COLO668 (cell line): Measurements from ENCODE around the gene MTM1.

Experiments
- DNase-seq: peaks from one replicate; lab custom pipeline; 2025; ENCODE audit not compliant: unreplicated experiment; lab: John Stamatoyannopoulos, UW

The MTM1 gene

DNA sequence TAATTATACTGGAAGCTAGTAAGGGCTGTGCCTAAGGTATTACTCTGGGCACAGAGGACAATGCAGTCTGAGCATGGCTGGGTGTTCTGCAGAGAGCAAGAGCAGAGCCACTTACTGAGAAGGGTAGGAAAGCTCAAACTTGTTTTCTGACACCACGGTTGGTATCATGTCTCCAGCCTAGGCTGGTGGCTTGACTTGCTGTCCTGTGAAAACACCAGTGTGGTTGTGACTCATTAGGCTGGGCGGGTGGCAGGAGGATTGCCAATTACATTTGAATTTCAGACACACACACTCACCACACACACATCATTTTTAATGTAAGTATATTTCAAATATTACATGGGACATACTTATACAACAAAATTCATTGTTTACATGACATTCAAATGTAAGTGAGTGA lies 19.7 kb upstream of the MTM1 start:
- no peak for DNase-seq

GRCh38 chrX:150551963-150552362 lies 16.5 kb upstream of the MTM1 start:
- no peak for DNase-seq

- no peak for DNase-seq
Observed at GRCh38 chrX:150558424-150558823, 10.0 kb upstream of the MTM1 start.

DNA sequence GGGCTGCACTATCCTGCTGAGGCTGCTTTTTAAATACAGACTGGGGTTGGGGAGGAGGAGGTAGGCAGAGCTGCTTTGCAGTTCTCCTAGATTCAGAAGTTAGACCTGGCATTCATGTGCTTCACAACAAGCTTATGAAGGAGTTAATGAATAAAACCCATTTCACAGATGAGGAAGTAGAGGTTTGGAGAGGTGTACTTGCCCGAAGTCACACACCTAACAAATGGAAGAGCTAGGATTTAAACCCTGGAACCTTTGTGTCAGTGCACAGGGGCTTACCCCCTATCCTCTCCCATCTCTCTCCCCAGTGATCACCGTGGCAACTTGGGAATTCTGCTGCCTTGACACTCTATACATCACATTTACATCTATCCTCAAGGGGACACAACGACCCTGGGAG lies 3.6 kb upstream of the MTM1 start:
- DNase-seq = no peak

DNA sequence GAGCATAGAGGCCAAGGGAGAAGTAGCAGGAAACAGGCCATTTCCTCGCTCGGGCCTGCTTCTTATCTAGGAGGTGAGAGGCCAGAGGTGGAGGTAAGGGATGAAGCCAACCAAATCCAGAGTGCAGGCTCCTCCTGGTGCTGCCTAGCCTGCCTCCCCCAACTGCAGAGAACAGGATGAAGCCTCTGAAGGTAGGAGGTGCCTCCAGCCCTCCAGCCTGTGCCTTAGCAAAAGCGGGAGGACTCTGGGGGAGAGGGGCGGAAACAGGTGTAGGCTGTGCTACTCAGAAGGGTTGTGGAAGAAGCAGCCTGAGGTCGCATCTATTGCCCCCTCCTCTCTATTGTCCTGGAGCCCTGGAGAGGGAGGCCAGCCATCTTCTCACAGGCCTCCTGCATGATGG lies 2.9 kb upstream of the MTM1 start:
- no peak for DNase-seq

- DNase-seq = no peak
Observed at GRCh38 chrX:150566734-150567182, 1.7 kb upstream of the MTM1 start.

- no peak for DNase-seq
Observed at GRCh38 chrX:150567645-150568319, 639 bp upstream of the MTM1 start.

GRCh38 chrX:150569155-150569477 lies 695 bp downstream of the MTM1 start:
- no peak for DNase-seq

DNA sequence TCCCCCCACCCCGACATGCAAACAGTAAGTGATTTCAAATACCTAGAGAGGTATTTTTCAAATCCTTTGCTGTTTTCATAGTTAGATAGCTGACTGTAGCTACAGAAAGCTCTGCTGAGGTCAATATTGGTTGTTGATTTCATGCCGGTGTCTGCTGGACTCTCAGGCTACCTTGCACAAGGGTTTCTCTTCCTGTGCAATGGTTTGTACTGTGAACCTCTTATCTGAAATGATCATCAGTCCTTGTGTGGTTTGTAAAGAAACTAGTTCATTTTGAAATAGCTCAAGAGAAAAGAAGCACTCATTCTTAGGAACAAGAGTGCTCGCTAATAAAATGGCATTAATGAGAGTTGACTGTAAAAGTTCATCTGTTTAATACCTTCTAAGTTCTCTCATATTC lies 2.1 kb downstream of the MTM1 start:
- DNase-seq = no peak

DNA sequence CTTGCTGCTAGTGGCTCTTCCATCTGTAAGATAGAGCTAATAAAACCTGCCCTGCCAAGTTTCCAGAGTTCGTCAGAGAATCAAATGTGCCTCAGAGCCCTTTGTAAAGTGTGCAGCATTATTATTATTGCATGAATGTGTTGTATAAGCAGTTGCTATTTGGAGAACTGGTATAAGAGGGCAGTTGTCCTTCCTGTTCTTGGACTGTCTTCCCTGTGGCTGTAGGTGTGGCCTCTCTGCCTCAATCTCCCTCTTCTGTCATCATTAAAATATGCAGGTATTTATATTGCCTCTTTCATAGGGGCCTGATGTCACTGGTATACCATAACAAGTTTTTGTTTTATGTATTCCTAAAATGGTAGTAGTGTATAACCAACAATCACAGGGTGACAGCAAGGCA lies 3.8 kb downstream of the MTM1 start:
- no peak for DNase-seq

GRCh38 chrX:150573106-150573505 lies 4.7 kb downstream of the MTM1 start:
- no peak for DNase-seq

DNA sequence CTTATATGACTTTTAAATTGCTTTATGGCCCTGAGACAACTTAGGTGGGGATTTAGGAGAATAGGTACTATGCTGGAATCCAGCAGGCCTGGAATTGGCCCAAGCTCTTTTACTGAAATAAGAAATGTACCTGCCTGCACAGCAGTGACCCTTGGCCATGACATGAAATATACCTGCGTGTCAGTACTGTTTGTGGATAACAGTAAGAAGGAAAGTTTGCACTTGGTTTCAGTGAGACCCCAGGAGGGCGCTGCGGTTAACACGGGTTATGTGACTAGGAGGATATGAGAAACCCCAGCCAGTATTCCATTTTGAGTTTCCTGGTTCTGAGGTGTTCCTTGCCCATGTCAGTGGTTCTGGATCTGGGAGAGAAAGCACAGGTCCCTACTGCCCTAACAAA lies 5.3 kb downstream of the MTM1 start:
- DNase-seq = no peak

GRCh38 chrX:150574559-150575418 lies 6.4 kb downstream of the MTM1 start:
- DNase-seq = no peak

DNA sequence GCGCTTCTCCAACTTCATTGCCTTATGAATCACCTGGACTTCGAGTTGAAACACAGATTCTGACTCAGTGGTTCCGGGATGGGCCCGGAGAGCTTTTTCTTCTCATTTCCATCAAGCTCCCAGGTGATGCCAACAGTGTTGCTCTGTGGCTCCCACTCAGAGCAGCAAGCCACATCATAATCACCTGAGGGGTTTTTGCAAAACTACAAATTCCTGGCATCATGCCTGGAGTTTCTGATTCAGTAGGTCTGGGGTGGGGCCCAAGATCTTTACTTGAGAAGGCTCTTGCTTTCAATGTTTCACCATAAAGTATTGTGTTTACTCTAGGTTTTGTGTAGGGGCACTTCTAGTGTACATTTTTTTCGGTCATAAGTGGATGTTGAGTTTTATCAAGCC lies 7.0 kb downstream of the MTM1 start:
- no peak for DNase-seq

DNA sequence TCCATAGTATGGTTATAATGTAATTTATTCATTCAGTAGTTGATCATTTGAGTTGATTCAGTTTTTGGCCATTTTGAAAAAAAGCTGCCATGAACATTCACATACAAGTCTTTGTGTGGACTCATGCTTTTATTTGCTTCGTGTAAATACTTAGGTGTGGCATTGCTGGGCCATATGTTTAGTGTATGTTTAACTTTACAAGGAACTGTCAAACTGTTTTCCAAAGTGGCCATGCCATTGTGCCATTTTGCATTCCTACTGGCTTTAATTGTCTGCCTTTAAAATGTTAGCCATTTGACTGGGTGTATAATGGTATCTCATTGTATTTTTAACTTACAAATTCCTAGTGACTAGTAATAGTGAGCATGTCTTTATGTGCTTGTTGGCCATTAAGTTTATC lies 8.8 kb downstream of the MTM1 start:
- no peak for DNase-seq

DNA sequence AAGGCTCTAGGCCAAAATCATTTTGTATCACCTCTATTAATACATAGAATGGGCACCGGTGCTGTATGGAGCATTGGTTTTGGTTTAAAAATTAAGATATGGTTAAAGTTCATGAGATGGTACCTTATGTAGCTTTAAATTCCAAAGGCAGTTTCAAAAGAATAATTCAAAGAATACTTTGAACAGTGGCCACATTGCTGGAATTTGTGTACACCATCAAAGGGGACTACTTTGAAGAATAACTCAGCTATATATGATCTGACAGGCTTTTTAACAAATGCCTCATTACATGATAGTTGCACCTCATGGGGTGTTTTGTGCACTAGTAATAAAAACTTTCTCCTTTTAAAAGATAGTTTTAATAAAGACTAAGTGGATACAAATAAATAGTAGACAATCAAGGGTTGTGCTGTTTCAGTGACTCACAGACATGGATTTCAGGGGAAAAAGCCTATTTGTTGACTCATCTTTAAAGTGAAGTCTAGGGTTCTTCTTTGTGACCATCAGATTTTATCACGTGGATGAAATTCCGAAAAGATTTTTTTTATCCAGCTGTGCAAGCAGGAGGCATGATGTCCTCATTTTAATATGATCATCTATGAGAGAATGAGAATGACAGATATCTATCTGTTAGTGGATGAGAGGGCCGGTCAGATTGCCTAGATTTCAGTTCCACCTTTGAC lies 12.8 kb downstream of the MTM1 start:
- no peak for DNase-seq

- DNase-seq = no peak
Observed at GRCh38 chrX:150582338-150582948, 14.0 kb downstream of the MTM1 start.

DNA sequence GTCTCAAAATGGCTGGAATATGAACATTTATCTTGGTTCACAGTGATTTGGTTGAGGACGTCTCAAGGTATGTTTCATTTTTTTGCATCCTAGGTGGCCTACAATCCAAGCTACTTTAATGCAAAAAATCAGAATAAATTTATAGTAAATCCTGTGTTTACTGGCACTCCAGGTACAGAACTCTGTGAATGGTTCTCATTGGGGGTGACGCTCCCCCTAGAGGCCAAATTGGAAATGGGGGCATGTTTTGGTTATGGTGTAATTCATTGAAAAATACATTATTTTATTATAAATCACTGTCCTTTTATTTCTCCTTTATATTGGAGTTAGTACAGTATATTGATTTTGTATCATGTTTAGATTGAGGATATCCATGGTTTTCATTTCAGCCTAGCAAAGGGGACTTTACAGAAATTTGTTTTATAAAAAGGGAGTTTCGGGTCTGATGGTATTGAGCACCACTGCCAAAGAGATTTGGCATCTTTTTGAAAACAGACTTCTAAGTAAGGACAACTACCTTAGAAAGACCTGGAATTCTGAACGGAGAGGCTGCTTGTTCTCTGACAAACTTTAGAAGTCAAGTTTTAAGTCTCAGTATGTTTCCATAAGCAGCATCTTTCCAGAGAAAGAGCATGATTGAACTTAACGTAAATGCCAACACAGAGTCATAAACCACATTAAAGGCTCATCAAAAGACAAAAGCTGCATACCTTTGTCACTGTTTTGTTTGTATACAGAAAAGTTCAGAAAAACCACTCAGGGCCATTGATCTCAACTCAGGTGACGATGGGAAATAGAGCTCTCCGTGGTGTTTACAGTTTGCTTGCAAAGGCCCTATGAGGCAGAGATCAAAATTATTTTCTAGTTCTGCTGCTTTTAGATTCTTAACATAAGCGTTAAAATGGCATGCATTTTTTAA lies 19.4 kb downstream of the MTM1 start:
- no peak for DNase-seq

- no peak for DNase-seq
Observed at GRCh38 chrX:150594584-150594983, 26.2 kb downstream of the MTM1 start.

DNA sequence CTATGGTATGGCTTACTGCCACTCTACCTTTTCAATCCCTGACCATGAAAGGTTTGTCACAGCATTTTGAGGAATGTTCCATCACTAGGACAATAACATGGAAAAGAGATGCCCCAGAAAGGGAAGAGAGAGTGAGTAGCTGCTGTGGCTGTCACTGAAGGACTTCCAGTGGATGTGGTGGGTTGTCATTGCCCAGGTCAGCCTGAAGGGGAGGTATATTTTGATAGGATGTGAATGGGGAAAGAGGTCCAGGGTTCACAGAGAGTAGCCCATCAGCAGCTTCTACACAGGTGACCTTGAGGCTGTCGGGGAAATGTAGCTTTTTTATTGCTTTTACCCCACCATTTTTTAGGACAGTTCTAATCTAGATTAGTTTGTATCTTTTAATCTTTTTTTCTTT lies 30.8 kb downstream of the MTM1 start:
- no peak for DNase-seq

- DNase-seq = no peak
Observed at GRCh38 chrX:150602296-150602695, 33.9 kb downstream of the MTM1 start.
